HCT116 (cell line): ENCODE measurements around the gene RABL6. TPM values are rescaled to one million over a fixed set of nuclear protein-coding genes. Genes with fewer than 3 reads are reported as not detected.

ENCODE experiments used
- ATAC-seq: fragments of 200-7000 bp; cut with Tn5 transposase; 2 replicates; pipeline ENCODE4 v1.9.1; 2020; ENCODE audit warnings: mild to moderate bottlenecking, moderate library complexity
- BruUV-seq: library from RNA; stranded (reverse); fragments of 400-500 nt; replicated peaks from 2 replicates; lab custom pipeline; 2021; lab: Mats Ljungman, UMichigan
- CTCF ChIA-PET: fragments of 300-600 bp; sonication (Branson Sonifier 250); formaldehyde crosslinking; loops from one replicate; lab custom pipeline; 2021; ENCODE audit warnings: antibody characterized with exemption; lab: Charles Lee
- POLR2A ChIA-PET: fragments of 300-600, 350-600 bp; sonication (Branson Sonifier 250); formaldehyde crosslinking; loops from one replicate; lab custom pipeline; 2021; ENCODE audit warnings: antibody characterized with exemption; lab: Charles Lee
- RAD21 ChIA-PET, 2 experiments: fragments of 300-600 bp; sonication (Branson Sonifier 250); formaldehyde crosslinking; loops; one replicate each; lab custom pipeline; 2023; ENCODE audit warnings: low total read pairs in 2 of 2; ENCODE audit not compliant: uncharacterized antibody in 2 of 2, unreplicated experiment in 2 of 2, low non-redundant PET in 1 of 2; lab: Charles Lee
- DNase-seq: peaks from one replicate; pipeline ENCODE4 v3.0.0-alpha.2; 2010; ENCODE audit warnings: low read depth, low spot score
- H2AFZ ChIP-seq: fragments of 200-600 bp; shearing (Covaris generic), sonication (generic); 2 replicates; pipeline ENCODE4 v1.6.1; 2017; ENCODE audit warnings: low read depth, mixed run types, mixed read lengths, antibody characterized with exemption, low read length; ENCODE audit not compliant: poor library complexity, severe bottlenecking
- H3K27ac ChIP-seq: 2 replicates; pipeline ENCODE4 v1.5.1; 2012; ENCODE audit warnings: low read depth, low read length
- H3K27me3 ChIP-seq: fragments of 200-600 bp; sonication (generic); 2 replicates; pipeline ENCODE4 v1.6.1; 2016; ENCODE audit warnings: mixed run types, low read length, mixed read lengths; ENCODE audit not compliant: insufficient read depth
- H3K36me3 ChIP-seq, 2 experiments: fragments of 200-500 bp in 1 of 2; fragments of 200-600 bp in 1 of 2; sonication (Bioruptor generic) in 1 of 2; sonication (generic) in 1 of 2; 2 replicates each; pipeline versions ENCODE4 v1.5.1 to v1.6.1; 2014 to 2016; ENCODE audit warnings: low read length in 2 of 2, inconsistent platforms in 1 of 2, mixed read lengths in 1 of 2, mixed run types in 1 of 2; ENCODE audit not compliant: insufficient read depth in 2 of 2, control insufficient read depth in 1 of 2
- H3K4me1 ChIP-seq, 2 experiments: fragments of 200-600 bp in 1 of 2; sonication (generic) in 1 of 2; 2 replicates each; pipeline versions ENCODE4 v1.5.1 to v1.6.1; 2012 to 2017; ENCODE audit warnings: low read length in 2 of 2, inconsistent platforms in 1 of 2, mild to moderate bottlenecking in 1 of 2, mixed read lengths in 1 of 2, mixed run types in 1 of 2, moderate library complexity in 1 of 2; ENCODE audit not compliant: insufficient read depth in 2 of 2, control insufficient read depth in 1 of 2
- H3K4me2 ChIP-seq: fragments of 200-600 bp; sonication (generic); 2 replicates; pipeline ENCODE4 v1.6.1; 2017; ENCODE audit warnings: mixed run types, low read length, mixed read lengths
- H3K4me3 ChIP-seq, 2 experiments: fragments of 200-600 bp in 1 of 2; sonication (generic) in 1 of 2; replicated peaks in 1 of 2; 2 replicates each; pipeline ENCODE4 v1.5.1; 2011 to 2016; ENCODE audit warnings: low read length in 2 of 2, control low read depth in 1 of 2, low read depth in 1 of 2, mild to moderate bottlenecking in 1 of 2, mixed read lengths in 1 of 2, mixed run types in 1 of 2
- H3K79me2 ChIP-seq: fragments of 200-600 bp; sonication (generic); 2 replicates; pipeline ENCODE4 v1.6.1; 2017; ENCODE audit warnings: mild to moderate bottlenecking, mixed run types, low read length, moderate library complexity, mixed read lengths; ENCODE audit not compliant: insufficient read depth
- H3K9ac ChIP-seq: fragments of 200-600 bp; sonication (generic); 2 replicates; pipeline ENCODE4 v1.6.1; 2016; ENCODE audit warnings: low read length, mixed read lengths
- H3K9me2 ChIP-seq: fragments of 200-600 bp; sonication (generic), shearing (Covaris generic); 2 replicates; pipeline ENCODE4 v1.6.1; 2017; ENCODE audit warnings: mixed run types, mild to moderate bottlenecking, moderate library complexity; ENCODE audit not compliant: insufficient read depth
- H3K9me3 ChIP-seq, 2 experiments: fragments of 200-500 bp in 1 of 2; fragments of 200-600 bp in 1 of 2; sonication (Bioruptor generic) in 1 of 2; sonication (generic) in 1 of 2; 2 replicates each; pipeline ENCODE4 v1.6.1; 2014 to 2017; ENCODE audit warnings: low read length in 2 of 2, mixed read lengths in 2 of 2, inconsistent platforms in 1 of 2, low read depth in 1 of 2, mild to moderate bottlenecking in 1 of 2, mixed run types in 1 of 2, moderate library complexity in 1 of 2; ENCODE audit not compliant: control insufficient read depth in 1 of 2, insufficient read depth in 1 of 2
- H4K20me1 ChIP-seq: fragments of 200-600 bp; sonication (generic), shearing (Covaris generic); 2 replicates; pipeline ENCODE4 v1.6.1; 2017; ENCODE audit warnings: mixed run types, mild to moderate bottlenecking, moderate library complexity; ENCODE audit not compliant: insufficient read depth
- ATF3 ChIP-seq: IDR thresholded peaks from 2 replicates; pipeline ENCODE4 v1.6.1; 2012
- CEBPB ChIP-seq: IDR thresholded peaks from 2 replicates; pipeline ENCODE4 v1.6.1; 2012; ENCODE audit warnings: low read depth
- CTCF ChIP-seq, 3 experiments: fragments of 200-600 bp in 1 of 3; sonication (generic) in 1 of 3; IDR thresholded peaks in 2 of 3; conservative IDR thresholded peaks in 1 of 3; 2 replicates each; pipeline ENCODE4 v1.5.1; 2012 to 2017; ENCODE audit warnings: low read depth in 2 of 3, low read length in 2 of 3, antibody characterized with exemption in 1 of 3, borderline replicate concordance in 1 of 3, control low read depth in 1 of 3, mild to moderate bottlenecking in 1 of 3, mixed read lengths in 1 of 3, mixed run types in 1 of 3, moderate library complexity in 1 of 3; ENCODE audit not compliant: insufficient read depth in 1 of 3
- EGR1 ChIP-seq: IDR thresholded peaks from 2 replicates; pipeline ENCODE4 v1.6.1; 2012; ENCODE audit warnings: low read depth
- EZH2 ChIP-seq: fragments of 200-600 bp; sonication (generic); IDR thresholded peaks from 2 replicates; pipeline ENCODE4 v1.6.1; 2017; ENCODE audit warnings: antibody characterized with exemption, mixed run types
- POLR2A ChIP-seq: IDR thresholded peaks from 2 replicates; pipeline ENCODE4 v1.7.0; 2011; ENCODE audit warnings: borderline replicate concordance; ENCODE audit not compliant: insufficient read depth, insufficient read length; ENCODE audit errors: extremely low read depth
- RAD21 ChIP-seq: IDR thresholded peaks from 2 replicates; pipeline ENCODE4 v1.6.1; 2012; ENCODE audit warnings: low read depth, mild to moderate bottlenecking
- REST ChIP-seq: IDR thresholded peaks from 2 replicates; pipeline ENCODE4 v1.6.1; 2012; ENCODE audit warnings: low read depth
- SIN3A ChIP-seq: IDR thresholded peaks from 2 replicates; pipeline ENCODE4 v1.6.1; 2012; ENCODE audit warnings: low read depth
- ZFX ChIP-seq: fragments of 450-650 bp; IDR thresholded peaks from 2 replicates; pipeline ENCODE4 v1.6.1; 2017
- intact Hi-C: fragments of 100-400 bp; cut with micrococcal nuclease; formaldehyde crosslinking; loops from 2 replicates; pipeline ENCODE4 v1.10.0; 2022
- total RNA-seq: library from RNA; stranded (reverse); gene quantifications from one replicate; pipeline ENCODE4 v1.2.1, GENCODE V29; 2021; ENCODE audit not compliant: unreplicated experiment
- TF ChIP-seq, protein P1 (sequence below): IDR thresholded peaks from 2 replicates; pipeline ENCODE4 v1.6.1; 2011; ENCODE audit warnings: mild to moderate bottlenecking, low read length, moderate library complexity; ENCODE audit not compliant: insufficient replicate concordance; ENCODE audit errors: extremely low read depth

The RABL6 gene
- total RNA-seq, 1 experiment from 2014 or later, result 98.6 TPM

GRCh38 chr9:136762221-136762691 lies 45.5 kb upstream of the RABL6 start:
- H3K9me2 ChIP-seq, result no peaks in the 10 kb centered on the region
- H3K9me3 ChIP-seq, result no peaks in the 10 kb centered on the region
- intact Hi-C loops, result no loop called here
- BruUV-seq, result no TSS peak
- H3K27me3 ChIP-seq, result no peaks in the 10 kb centered on the region
- no peak overlapping the region for H3K4me3 ChIP-seq
- H3K36me3 ChIP-seq, result no peaks in the 10 kb centered on the region
- ChIA-PET RAD21 (no interaction called here), POLR2A (no interaction called here), CTCF (no interaction called here)
- TF ChIP-seq EZH2, result no peak
- no peak for TF ChIP-seq ATF3
- no peaks in the 10 kb centered on the region for H4K20me1 ChIP-seq
- H2AFZ ChIP-seq, result no peak overlapping the region
- no peak for ATAC-seq
- H3K27ac ChIP-seq, result no peak overlapping the region; the same call in 1 of the 2 replicates
- no peak for DNase-seq
- no peak overlapping the region for H3K9ac ChIP-seq
- peaks cover 13 to 30% of the 10 kb centered on the region in 2 experiments; a peak in 3 of 4 replicates for H3K4me1 ChIP-seq
- no peaks in the 10 kb centered on the region for H3K79me2 ChIP-seq
- H3K4me2 ChIP-seq, result no peak overlapping the region

DNA sequence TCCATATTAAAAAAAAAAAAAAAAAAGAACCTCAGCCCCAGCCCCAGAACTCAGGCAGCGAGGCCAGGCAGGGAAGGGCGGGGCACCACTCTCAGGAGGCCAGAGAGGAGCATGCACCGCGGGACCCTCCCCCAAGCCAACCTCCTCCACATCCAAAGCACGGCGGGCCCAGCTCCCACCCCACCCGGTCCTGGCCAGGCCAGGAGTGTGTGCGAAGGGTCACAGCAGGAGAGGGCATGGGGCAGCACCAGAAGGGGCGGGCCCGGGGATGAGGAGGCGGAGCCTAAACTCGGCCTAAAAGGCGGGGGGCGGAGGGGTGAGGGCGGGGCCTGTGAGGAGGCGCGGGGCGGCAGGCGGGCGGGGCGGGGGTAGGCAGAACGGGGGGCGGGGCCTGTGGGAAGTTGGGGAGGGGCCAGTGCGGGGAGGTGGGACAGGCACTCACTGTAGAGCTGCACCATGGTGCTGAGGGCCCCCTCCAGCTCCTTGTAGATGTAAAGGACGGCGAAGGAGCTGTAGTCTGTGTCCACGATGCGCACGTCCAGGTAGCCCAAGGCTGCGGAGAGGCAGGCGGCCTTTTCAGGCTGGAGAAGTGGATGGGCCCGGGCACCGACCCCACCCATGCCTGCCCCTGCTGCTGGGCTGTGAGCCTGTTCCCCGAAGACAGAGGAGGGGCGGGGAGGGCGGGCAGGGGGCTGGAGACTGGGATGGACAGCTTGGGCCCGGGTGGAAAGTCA lies 44.7 kb upstream of the RABL6 start:
- no peaks in the 10 kb centered on the region for H3K27me3 ChIP-seq
- no peaks in the 10 kb centered on the region for H3K9me2 ChIP-seq
- DNase-seq (peak; percentile 46), ATAC-seq (peak; percentile 74)
- ChIA-PET POLR2A (interaction anchor here (0.6 to 0.7 kb wide), 2 partner anchors 8 to 37 kb away, joined by 3 to 4 read pairs; no protein-coding TSS in a partner anchor), CTCF (interaction anchor here (0.7 to 0.9 kb wide), 2 partner anchors 34 to 266 kb away, joined by 3 read pairs; no protein-coding TSS in a partner anchor), RAD21 (no interaction called here)
- BruUV-seq, result no TSS peak
- H3K4me2 ChIP-seq, result peak overlapping the region; percentile 56
- H3K4me3 ChIP-seq, result no peak overlapping the region
- no peaks in the 10 kb centered on the region for H3K9me3 ChIP-seq
- H3K9ac ChIP-seq, result no peak overlapping the region
- peaks cover 13 to 30% of the 10 kb centered on the region in 2 experiments; a peak in 3 of 4 replicates for H3K4me1 ChIP-seq
- no peaks in the 10 kb centered on the region for H3K36me3 ChIP-seq
- H4K20me1 ChIP-seq, result no peaks in the 10 kb centered on the region
- H3K79me2 ChIP-seq, result no peaks in the 10 kb centered on the region
- intact Hi-C loops, result no loop called here
- no peak overlapping the region; the same call in 1 of the 2 replicates for H3K27ac ChIP-seq
- no peak overlapping the region for H2AFZ ChIP-seq
- TF ChIP-seq CEBPB, result no peak
- TF ChIP-seq SIN3A, result no peak
- TF ChIP-seq REST, result no peak
- TF ChIP-seq, protein P1, sequence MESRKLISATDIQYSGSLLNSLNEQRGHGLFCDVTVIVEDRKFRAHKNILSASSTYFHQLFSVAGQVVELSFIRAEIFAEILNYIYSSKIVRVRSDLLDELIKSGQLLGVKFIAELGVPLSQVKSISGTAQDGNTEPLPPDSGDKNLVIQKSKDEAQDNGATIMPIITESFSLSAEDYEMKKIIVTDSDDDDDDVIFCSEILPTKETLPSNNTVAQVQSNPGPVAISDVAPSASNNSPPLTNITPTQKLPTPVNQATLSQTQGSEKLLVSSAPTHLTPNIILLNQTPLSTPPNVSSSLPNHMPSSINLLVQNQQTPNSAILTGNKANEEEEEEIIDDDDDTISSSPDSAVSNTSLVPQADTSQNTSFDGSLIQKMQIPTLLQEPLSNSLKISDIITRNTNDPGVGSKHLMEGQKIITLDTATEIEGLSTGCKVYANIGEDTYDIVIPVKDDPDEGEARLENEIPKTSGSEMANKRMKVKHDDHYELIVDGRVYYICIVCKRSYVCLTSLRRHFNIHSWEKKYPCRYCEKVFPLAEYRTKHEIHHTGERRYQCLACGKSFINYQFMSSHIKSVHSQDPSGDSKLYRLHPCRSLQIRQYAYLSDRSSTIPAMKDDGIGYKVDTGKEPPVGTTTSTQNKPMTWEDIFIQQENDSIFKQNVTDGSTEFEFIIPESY, result no peak
- TF ChIP-seq CTCF (IDR thresholded peaks at IDR 0.05 in 2 of 3, conservative IDR thresholded peaks at IDR 0.05 in 1 of 3; ENCODE audit: borderline replicate concordance in 1 of 3, insufficient read depth in 1 of 3, low read depth in 2 of 3, low read length in 2 of 3), result no peak
- no peak for TF ChIP-seq POLR2A
- no peak for TF ChIP-seq EGR1
- no peak for TF ChIP-seq ZFX
- no peak for TF ChIP-seq RAD21
